ENCODE results near the gene WHAMM.

The WHAMM gene

DNA sequence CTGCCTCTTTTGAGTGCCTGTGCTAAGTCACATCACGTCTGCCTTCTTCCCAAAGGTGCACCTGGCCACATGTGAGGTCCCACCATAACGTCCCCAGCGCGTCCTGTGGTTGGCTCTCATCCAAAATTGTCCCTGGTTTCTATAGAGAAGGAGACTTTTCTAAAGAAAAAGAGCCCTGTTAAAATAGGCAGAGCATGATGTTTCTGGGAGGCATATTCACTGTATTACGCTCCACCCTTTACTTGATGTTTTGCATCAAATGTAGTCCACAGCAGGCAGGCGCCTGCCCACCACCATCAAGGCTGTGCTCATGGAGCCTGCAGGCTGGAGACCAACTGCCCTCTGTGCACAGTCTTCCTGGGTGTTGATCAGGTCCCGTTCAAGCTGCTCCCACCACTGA is 36.3 kb downstream of the WHAMM start:
- no peak for DNase-seq (ENCODE audit: low spot score)
- in situ Hi-C loops (cut with MboI; ENCODE audit: low pct_unique_long_range_greater_than_20kb, low sequenced_read_pairs, unreplicated experiment) = loop anchor here (25.0 kb wide), 1 partner anchor 308 kb away; the partner anchor contains the start of gene RPS17
- TF ChIP-seq, protein P1, sequence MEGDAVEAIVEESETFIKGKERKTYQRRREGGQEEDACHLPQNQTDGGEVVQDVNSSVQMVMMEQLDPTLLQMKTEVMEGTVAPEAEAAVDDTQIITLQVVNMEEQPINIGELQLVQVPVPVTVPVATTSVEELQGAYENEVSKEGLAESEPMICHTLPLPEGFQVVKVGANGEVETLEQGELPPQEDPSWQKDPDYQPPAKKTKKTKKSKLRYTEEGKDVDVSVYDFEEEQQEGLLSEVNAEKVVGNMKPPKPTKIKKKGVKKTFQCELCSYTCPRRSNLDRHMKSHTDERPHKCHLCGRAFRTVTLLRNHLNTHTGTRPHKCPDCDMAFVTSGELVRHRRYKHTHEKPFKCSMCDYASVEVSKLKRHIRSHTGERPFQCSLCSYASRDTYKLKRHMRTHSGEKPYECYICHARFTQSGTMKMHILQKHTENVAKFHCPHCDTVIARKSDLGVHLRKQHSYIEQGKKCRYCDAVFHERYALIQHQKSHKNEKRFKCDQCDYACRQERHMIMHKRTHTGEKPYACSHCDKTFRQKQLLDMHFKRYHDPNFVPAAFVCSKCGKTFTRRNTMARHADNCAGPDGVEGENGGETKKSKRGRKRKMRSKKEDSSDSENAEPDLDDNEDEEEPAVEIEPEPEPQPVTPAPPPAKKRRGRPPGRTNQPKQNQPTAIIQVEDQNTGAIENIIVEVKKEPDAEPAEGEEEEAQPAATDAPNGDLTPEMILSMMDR (IDR thresholded peaks at IDR 0.05; ENCODE audit: extremely low read depth, insufficient read depth, missing control alignments) = no peak

DNA sequence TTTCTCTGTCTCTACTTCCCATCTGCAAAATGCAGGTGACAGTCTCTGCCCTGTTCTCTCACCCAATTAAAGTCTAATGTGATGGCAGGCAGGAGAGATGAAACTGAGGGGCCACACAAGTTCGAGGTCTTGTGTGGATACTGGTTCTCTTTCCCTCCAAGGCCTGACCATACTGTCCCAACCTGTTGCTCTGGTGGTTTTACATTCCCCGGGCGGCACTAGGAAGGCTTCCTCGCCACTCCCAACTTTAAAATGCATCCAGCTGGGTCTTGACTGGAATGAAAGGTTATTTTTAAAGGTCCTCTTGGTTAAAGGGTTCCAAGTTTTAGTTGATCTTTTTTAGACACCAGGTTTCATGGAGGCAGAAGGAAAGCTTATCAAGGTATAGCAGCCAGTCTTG is 37.2 kb downstream of the WHAMM start:
- in situ Hi-C loops (cut with MboI; ENCODE audit: low pct_unique_long_range_greater_than_20kb, low sequenced_read_pairs, unreplicated experiment) = loop anchor here (25.0 kb wide), 1 partner anchor 309 kb away; the partner anchor contains the start of gene RPS17

DNA sequence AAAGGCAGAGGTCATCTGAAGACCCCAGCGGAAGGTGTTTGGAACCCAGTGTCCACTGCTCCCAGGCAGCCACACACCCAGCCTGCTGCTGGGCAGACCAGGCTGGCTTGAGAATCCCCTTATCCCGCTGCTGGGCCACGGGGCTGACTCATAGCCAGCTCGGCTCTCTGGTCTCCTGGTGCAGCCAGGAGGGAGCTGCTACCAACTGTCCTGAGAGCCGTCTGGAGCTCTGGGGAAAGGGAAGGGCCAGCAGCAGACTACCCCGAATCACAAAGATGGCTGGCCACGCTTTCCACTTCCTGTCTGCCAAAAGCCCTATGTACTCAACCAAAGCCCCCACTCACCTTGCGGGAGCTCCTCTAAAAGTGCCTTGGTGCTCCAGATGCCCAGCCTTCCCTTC is 38.3 kb downstream of the WHAMM start:
- TF ChIP-seq, protein P1 (IDR thresholded peaks at IDR 0.05; ENCODE audit: extremely low read depth, insufficient read depth, missing control alignments) = no peak
- in situ Hi-C loops (cut with MboI; ENCODE audit: low pct_unique_long_range_greater_than_20kb, low sequenced_read_pairs, unreplicated experiment) = loop anchor here (25.0 kb wide), 1 partner anchor 310 kb away; the partner anchor contains the start of gene RPS17

More for the DNA sequence above, 37.2 kb downstream of the WHAMM start:
- DNase-seq (ENCODE audit: low spot score) = no peak
- TF ChIP-seq, protein P1 (IDR thresholded peaks at IDR 0.05; ENCODE audit: extremely low read depth, insufficient read depth, missing control alignments) = no peak

DNA sequence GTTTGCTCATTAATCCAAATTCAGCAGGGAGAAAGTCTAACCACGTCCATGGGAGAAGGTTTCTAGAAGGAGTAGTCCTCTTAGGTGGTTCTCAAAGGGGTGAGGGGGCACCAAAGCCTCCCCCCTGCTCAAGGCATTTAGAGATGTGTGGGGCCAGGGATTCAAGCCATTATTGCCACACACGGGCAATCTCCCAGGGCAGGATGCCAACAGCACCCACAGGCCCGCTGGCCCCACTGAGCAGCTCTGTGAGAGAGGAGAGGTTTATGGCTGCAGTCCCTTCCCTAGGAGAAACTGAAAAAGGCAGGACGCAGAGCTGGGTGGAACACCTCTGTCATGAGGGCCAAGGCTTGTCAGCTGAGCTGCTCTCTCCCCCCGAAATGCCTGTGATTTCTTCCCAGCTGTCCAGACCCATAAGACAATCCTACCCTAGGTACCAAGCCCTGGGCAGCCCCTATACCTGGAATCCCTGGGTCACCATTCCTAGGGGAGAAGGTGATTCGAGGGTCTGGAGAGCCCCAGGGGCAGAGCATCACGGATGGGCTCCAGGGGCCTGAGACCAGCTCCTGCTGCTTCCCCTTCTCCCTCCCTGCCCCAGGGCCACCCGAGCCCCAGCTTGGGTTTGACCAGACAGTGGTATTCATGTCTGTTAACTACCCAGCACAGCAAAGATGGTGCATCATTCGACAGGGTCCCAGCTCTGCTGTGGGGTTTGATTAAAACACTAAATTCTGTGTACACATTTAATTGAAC is 39.0 kb downstream of the WHAMM start:
- TF ChIP-seq, protein P1 (IDR thresholded peaks at IDR 0.05; ENCODE audit: extremely low read depth, insufficient read depth, missing control alignments) = no peak
- no peak for DNase-seq (ENCODE audit: low spot score)
- in situ Hi-C loops (cut with MboI; ENCODE audit: low pct_unique_long_range_greater_than_20kb, low sequenced_read_pairs, unreplicated experiment) = loop anchor here (25.0 kb wide), 1 partner anchor 311 kb away; the partner anchor contains the start of gene RPS17

More for the DNA sequence above, 38.3 kb downstream of the WHAMM start:
- DNase-seq (ENCODE audit: low spot score) = no peak

DNA sequence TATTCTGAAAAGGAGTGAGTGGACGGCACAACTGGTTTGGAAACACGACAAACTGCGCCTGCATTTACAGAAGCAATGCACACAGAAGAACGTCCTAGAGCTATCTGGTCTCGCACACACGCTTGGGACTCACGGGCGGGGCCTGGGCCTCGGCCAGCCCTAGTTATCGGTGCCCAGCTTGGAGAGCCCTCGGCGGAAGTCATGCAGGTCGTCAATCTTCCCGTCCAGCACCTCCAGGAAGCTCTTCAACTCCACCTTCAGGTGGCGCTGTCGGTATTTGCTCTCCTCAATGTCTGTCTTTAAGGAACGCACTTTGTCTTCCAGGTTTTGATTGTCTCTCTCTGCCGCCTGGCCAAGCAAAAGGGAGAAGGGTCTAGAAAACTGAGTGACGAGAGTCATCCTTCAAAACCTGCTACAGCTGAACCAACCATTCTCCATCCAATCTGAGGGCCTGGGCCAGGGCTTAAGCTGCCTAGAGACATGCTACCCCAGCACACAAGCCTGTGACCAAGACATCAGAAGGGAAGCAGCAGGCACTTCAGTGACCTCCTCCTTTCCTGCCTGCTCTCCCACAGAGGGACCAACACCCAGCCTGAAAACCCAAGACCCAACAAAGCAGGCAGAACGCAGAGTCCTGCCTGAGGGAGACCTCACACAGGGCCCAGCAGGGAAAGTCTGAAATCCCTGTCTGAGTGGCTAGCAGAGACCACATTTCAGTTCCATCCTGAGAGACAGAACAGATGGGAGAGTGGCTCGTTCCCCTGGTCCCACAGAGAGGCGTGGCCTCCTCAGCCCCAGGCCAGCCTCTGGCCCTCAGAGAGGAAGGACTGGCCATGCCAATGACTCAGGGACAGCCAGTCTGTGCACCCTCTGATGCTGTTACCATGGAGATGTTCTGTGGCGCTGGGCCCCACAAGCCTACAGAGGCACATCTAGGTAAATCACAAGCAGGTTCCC is 40.4 kb downstream of the WHAMM start:
- in situ Hi-C loops (cut with MboI; ENCODE audit: low pct_unique_long_range_greater_than_20kb, low sequenced_read_pairs, unreplicated experiment) = loop anchor here (10.0 to 25.0 kb wide), 2 partner anchors 135 to 313 kb away; partner anchors contain the start of genes RAMAC and RPS17
- DNase-seq (ENCODE audit: low spot score) = peak; percentile 66
- TF ChIP-seq, protein P1 (IDR thresholded peaks at IDR 0.05; ENCODE audit: extremely low read depth, insufficient read depth, missing control alignments) = peak; percentile 70

DNA sequence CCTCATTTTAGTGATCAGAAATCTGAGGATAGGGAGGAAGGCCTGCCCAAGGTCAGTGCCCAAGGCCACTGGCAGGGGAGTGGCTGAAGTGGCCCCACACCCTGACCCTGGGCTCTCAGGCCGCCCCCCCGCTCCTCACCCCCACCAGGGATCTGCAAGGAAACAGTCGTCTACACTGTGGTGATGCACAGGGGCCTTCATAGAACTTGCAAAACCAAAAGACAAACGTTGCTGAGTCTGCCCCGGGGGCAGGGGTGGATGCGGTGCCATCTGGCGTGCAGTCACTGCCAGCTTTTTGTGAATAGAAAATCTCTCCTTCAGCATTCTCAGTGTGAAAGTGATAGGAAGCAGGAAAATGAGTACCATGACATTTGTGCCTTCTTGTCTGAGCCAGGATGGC is 41.3 kb downstream of the WHAMM start:
- TF ChIP-seq, protein P1 (IDR thresholded peaks at IDR 0.05; ENCODE audit: extremely low read depth, insufficient read depth, missing control alignments) = no peak
- DNase-seq (ENCODE audit: low spot score) = no peak
- in situ Hi-C loops (cut with MboI; ENCODE audit: low pct_unique_long_range_greater_than_20kb, low sequenced_read_pairs, unreplicated experiment) = loop anchor here (10.0 kb wide), 1 partner anchor 134 kb away; the partner anchor contains the start of gene RAMAC
